Measurements from ENCODE around the gene ADAMTS6.

Gene ADAMTS6

GRCh38 chr5:65144136-65144871 lies 337.4 kb downstream of the ADAMTS6 start:
- DNase-seq (ENCODE audit: low read depth), result no peak

DNA sequence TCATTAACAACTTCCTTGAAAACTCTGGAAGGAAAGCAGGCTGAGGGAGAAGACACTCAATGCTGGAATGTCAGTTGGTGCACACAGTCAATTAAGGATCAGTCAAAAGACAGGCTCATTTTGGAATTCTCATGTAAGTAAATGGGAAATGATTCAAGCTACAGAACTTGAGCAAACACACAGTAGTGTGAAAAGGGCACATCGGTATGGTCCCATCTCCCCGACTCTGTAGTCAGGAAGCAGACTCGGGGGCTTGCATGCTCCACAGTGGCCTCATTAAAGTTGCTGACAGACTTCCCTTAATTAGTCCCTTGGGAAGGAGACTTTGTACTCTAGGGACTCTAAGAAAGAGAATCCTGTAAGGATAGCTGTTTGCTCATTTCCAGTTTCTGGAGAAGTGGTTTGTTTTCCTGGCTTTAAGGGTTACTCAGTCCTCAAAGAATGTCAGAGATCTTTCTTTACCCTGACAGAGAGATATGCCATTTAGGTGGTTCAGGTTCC lies 339.2 kb downstream of the ADAMTS6 start:
- no peak for DNase-seq (ENCODE audit: low read depth)

DNA sequence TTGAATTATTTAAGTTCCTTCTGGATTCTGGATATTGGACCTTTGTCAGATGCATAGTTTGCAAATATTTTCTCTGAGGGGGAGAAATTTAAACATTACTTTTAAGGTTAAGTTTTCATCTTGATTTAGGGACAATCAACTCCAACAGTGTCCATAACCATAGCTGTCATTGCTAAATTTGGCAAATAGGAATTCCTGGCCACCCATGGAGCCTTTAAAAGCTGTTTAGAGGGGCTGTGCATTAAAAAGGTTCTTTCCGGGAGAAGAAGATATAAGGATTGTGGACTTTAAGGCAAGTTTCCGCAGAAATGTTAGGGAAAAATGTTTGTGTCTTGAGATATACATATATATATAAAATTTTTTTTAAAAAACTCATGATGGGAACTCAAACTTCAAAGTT lies 339.7 kb downstream of the ADAMTS6 start:
- DNase-seq (ENCODE audit: low read depth), result no peak

- no peak for DNase-seq (ENCODE audit: low read depth)
Observed at GRCh38 chr5:65141493-65141892, 340.2 kb downstream of the ADAMTS6 start.

DNA sequence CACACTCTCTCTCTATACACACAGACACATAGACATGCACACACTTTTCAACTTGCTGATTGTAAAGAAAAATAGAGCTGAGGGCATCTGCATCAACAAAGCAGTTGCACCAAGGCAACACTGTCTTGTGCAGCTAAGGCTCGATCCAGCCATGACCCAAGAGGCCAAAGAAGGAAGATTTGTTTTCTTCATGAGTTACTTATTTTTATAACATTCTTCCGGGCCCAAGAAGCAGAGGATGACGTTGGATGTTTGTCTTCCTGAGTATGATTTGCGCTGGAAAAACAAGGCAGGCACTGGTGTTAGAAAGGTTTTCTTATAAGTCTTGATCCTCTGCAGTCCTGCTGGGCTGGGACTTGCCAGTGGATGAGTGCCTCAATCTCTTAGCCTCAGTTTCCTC lies 344.1 kb downstream of the ADAMTS6 start:
- no peak for DNase-seq (ENCODE audit: low read depth)

DNA sequence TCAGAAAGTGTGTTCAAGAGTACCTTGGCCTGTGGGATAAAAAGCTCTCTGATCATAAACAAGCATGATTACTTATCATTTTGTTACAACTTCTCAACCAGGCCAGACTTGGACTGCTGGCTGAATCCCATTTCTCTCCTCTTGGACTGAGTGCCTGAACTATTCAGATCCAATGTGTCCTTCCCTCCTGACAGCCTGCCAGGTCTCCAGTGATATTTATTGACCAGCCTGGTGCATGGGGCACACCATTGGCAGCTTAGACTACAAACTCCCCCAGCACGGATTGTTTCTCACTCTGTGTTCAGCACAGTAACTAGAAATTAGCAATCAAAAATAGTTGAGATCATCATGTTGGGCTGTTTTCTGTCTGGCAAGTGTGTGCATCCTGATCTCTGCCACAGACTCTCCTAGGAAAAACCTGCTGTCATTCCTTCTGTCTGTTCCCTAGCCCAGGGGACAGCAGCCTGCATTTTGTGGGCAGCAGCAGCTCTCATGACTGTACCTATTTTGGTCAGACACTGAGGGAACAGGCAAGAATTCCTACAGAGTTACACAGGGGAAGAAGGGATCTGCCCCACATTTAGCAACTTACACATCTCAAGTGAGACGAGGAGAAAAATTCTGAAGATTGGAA lies 348.1 kb downstream of the ADAMTS6 start:
- DNase-seq (ENCODE audit: low read depth), result no peak

DNA sequence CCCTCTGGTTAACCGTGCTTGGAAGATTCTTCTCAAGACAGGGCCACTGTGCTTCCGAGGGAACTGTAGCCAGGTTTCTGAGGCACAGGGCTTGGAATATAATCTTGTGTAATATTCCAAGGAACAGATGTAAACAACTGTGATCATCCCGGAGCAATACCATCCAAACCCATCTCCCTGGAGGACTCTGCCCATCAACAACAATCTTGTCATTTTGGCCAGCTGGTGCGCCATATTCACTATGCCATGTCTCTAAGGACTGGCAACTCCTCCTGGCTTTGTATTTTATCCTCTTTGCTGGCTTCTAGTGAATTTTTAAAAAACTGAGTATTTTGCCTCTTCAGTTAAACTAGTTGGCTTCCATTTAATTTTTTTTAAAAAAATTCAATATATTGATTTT lies 349.3 kb downstream of the ADAMTS6 start:
- DNase-seq (ENCODE audit: low read depth), result no peak

DNA sequence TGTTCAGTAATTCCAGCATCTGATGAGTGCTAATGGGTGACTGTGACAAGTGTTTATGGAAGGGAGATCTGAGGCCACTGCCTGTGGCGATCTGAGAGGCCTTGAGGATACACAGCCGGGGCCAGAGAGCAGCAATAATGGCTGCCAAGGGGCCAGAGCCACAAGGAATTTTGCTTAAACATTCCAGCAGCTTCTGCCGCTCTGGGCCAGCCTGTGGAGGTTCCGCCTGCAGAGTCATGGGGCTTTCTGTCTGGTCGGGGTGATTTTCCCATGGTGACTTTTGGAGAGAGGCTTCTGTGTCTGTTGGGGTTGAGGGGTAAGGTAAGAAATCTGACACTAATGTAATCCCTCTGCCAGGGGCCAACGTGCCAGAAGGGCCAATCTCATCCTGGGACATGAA lies 353.5 kb downstream of the ADAMTS6 start:
- DNase-seq (ENCODE audit: low read depth), result no peak

- DNase-seq (ENCODE audit: low read depth), result no peak
Observed at GRCh38 chr5:65127161-65127901, 354.4 kb downstream of the ADAMTS6 start.

- no peak for DNase-seq (ENCODE audit: low read depth)
Observed at GRCh38 chr5:65126542-65127069, 355.1 kb downstream of the ADAMTS6 start.

DNA sequence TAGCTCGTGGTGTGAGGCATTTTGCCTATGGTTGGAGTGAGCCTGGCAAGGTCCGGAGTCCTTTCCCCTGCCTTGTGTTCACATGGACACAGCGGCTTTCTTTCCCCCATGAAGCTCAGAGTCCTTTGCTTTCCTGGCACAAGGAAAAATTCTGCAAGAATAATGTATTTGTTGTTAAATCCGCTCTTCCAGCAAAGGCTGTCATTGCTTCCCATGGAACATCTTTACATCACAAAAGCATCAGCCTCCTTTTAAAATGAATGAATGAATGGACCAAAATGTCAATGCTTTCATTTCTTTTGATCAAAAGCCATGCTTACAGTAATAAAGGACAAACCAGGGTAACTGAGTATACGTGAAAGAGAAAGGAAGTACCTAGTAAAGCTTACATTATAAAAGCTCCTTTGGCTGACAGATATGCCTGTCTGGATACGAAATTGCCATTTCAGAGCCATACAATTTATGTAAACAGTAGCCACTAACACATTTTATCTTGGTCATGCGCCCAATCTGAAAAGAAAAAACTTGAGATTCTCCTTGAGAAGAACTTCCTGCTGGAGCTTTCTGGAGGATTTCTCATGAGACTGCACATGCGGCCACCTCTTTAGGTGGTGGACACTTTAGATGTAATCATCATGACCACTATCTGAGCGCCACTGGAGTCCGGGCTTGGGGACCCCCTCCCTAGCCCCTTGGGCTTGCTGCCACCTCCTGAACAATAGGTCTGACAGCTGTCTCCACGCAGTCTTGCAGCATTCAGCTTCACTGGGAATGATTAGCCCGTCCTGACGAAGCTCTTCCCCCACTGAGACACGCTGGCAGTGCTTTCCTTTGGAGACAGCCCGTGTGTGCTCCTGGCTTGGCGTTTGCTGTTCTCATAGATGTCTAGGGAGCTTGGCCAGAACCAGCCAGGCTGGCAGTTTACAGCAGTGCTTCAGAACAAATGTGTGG lies 355.9 kb downstream of the ADAMTS6 start:
- no peak for DNase-seq (ENCODE audit: low read depth)

DNA sequence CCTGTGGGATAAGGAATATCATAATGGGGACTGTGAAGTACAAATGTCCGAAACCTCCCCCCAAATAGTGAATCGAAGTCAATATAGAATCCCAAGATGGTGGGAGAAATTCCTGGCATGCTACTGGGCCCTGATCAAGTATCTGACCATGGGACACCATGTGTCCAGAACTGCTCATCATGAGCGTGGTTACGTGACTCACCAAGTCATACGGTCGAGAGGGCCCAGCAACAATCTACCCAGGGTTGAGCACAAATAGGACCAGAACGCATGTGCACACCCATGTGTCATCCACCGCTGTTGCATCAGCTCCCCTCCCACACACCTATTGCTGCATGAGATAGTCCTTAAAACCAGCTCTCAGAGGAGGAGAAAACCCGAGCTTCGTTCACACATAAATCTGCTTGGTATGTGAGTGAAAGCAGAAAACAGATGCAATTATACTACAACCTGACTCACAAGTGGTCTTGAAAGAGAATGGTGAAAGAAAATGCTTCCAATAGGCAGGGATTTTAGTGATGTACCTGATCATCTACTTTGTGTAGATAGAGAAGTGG lies 359.8 kb downstream of the ADAMTS6 start:
- DNase-seq (ENCODE audit: low read depth), result no peak

GRCh38 chr5:65120371-65120967 lies 361.3 kb downstream of the ADAMTS6 start:
- DNase-seq (ENCODE audit: low read depth), result no peak

GRCh38 chr5:65117525-65117924 lies 364.2 kb downstream of the ADAMTS6 start:
- no peak for DNase-seq (ENCODE audit: low read depth)

- DNase-seq (ENCODE audit: low read depth), result no peak
Observed at GRCh38 chr5:65113771-65114170, 367.9 kb downstream of the ADAMTS6 start.

DNA sequence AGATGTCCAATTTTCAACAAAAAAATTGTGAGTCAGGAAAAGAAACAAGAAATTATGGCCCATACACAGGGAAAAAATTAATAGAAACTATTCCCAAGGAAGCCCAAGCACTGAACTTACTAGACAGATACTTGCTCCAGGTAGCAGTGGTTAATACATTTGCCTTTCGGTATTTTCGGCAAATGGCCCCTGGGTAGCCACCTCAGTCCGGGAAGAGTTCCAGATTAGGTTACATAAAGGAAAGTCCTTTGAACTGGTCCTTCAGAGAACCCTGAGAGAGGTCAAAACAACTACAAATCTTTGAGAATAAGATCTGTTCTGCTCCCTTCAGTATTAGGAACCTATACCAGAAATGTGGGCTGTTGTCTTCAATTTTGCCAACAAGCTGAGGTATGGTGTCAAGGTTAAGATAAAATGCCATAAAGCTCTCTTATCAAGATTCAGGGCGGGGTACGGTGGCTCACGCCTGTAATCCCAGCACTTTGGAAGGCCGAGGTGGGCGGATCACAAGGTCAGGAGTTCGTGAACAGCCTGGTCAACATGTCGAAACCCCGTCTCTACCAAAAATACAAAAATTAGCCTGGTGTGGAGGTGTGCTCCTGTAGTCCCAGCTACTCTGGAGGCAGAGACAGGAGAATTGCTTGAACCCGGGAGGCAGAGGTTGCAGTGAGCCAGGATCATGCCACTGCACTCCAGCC lies 369.6 kb downstream of the ADAMTS6 start:
- DNase-seq (ENCODE audit: low read depth), result no peak

DNA sequence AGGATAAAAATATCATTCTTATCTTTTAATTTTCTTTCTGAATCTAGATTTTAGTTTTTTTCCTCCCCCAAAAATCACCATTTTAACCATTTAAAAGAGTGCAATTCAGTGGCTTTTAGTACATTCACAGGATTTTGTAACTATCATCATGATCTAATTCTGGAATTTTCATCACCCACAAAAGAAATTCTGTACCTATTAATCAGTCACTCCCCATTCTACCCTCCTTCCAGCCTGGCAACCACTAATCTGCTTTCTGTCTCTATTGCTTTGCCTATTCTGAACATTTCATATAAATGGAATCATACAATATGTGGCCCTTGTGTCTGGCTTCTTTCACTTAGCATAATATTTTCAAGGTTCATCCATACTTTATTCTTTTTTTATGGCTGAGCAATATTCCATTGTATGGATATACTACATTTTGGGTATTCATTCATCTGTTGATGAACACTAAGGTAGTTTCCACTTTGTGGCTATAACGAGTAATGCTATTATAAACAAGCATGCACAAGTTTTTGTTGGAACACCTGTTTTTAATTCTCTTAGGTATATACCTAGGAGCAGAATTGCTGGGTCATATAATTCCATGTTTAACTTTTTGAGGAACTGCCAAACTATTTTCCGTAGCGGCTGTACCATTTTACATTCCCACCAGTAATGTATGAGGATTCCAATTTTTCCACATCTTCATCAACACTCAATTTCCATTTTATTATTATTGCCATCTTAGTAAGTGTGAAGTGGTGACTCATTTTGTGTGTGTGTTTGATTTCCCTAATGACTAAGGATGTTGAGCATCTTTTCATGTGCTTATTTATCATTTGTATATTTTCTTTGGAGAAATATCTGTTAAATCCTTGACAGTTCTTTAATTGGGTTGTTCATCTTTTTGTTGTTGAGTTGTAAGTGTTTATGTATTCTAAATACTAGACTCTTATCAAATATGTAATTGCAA lies 372.7 kb downstream of the ADAMTS6 start:
- DNase-seq (ENCODE audit: low read depth), result no peak

- no peak for DNase-seq (ENCODE audit: low read depth)
Observed at GRCh38 chr5:65105301-65105700, 376.4 kb downstream of the ADAMTS6 start.

- no peak for DNase-seq (ENCODE audit: low read depth)
Observed at GRCh38 chr5:65104831-65105230, 376.9 kb downstream of the ADAMTS6 start.
